GM10266 (cell line): Measurements from ENCODE around the gene GLCE.

Experiments used
- DNase-seq: peaks from one replicate; pipeline ENCODE4 v3.0.0; 2012; ENCODE audit errors: extremely low spot score
- TF ChIP-seq, protein P1 (sequence below): IDR thresholded peaks from 2 replicates; pipeline ENCODE4 v1.5.1; 2012; ENCODE audit warnings: mild to moderate bottlenecking, low read depth; ENCODE audit not compliant: control insufficient read depth, insufficient read depth; ENCODE audit errors: missing control alignments

GLCE gene

DNA sequence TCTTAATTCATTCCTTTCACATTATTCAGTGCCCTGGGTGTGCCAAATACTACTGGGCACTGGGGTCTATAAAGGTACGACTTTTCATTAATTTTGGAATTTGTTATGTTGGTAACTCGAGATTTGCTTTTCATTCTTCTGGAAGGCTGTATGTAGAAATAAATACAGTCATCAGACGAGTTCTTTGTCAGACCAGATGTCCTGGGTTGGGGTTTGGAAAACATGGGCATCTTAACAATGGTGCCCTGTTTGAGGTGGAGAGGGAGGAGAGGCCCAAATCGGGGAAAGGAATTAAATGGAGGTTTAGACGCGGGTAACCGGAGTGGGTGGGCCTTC lies 662 bp upstream of the GLCE start:
- TF ChIP-seq, protein P1, sequence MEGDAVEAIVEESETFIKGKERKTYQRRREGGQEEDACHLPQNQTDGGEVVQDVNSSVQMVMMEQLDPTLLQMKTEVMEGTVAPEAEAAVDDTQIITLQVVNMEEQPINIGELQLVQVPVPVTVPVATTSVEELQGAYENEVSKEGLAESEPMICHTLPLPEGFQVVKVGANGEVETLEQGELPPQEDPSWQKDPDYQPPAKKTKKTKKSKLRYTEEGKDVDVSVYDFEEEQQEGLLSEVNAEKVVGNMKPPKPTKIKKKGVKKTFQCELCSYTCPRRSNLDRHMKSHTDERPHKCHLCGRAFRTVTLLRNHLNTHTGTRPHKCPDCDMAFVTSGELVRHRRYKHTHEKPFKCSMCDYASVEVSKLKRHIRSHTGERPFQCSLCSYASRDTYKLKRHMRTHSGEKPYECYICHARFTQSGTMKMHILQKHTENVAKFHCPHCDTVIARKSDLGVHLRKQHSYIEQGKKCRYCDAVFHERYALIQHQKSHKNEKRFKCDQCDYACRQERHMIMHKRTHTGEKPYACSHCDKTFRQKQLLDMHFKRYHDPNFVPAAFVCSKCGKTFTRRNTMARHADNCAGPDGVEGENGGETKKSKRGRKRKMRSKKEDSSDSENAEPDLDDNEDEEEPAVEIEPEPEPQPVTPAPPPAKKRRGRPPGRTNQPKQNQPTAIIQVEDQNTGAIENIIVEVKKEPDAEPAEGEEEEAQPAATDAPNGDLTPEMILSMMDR, result no peak

DNA sequence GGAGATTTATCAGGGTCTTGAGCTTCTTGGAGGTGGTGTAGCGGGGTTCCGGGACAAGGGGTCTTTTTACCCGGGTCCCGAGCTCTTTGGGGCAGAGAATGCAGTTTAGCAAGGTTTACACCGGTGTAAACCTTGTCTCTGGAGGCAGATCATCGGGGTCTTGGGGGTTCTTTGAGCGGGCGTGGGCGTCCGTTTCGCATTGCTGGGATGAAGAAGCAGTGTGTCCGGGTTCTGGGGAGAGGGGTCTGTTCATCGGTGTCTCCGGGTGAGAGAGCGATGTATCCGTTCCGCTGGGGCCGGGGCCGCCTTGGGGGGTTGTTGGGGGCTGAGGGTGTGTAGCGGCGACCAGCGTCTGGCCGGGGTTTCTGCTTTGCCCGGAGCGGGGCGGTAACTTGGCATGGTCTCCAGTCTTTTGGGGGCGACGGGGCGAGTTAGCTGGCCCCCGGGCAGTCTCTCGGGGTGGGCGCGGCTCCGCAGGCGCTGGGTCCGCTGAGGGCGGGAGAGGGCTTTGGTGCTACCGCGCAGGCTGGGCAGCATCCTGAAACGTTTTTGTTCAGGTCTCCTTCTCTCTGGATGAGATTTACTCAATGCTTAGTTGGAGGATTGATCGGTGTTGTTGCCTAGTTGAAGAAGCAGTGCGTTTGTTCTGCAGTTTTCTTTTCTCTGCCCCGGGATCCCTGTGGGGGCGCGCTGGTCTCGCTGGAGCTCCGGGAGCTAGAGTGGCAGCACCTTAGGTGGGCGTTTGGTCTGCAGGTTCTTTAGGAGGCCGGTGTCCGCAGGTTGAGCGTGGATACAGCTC lies 843 bp downstream of the GLCE start:
- TF ChIP-seq, protein P1, result no peak
- peak; percentile 32 for DNase-seq

More for the DNA sequence above, 662 bp upstream of the GLCE start:
- DNase-seq, result no peak

DNA sequence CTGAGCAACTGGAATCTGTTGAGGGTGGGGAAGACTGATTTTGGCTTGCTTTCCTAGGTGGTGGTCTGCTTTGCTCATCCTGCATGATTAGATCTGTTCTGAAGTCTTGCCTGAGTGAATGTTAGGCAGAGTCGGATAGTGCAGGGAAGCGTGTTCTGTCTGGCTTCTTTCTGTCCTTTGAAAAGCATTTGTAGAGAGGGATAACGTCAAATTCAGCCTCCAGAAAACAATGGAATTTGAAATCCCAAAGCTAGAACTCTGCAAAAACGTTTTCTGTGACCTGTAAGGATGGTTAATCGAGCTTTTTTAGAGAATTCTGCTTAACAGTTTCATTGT lies 1.4 kb downstream of the GLCE start:
- DNase-seq, result no peak
- TF ChIP-seq, protein P1, result no peak

DNA sequence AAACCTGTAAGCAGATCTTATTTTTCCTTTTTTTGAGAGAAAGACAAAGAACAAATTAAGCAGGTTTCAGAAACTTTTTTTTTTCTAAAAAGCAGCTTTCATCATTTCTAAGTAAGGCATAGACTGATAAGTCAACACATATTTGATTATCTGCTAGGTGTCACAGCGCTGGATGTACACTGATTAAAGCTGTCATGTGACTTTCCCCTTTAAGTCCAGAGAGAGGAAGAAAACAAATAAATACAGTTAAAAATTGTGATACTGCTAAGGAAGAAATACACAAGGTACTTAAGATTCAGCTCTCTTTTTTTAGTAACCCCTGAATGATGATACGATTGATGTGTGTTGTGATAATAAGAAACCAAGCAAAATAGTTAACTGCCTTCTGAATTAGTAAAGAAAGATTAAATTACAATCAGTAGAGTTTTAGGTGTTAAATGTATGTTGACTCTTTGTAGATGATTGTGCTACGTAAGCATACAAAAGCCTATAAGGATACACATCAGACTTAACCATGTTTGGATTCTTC lies 2.8 kb downstream of the GLCE start:
- TF ChIP-seq, protein P1, result no peak
- no peak for DNase-seq

DNA sequence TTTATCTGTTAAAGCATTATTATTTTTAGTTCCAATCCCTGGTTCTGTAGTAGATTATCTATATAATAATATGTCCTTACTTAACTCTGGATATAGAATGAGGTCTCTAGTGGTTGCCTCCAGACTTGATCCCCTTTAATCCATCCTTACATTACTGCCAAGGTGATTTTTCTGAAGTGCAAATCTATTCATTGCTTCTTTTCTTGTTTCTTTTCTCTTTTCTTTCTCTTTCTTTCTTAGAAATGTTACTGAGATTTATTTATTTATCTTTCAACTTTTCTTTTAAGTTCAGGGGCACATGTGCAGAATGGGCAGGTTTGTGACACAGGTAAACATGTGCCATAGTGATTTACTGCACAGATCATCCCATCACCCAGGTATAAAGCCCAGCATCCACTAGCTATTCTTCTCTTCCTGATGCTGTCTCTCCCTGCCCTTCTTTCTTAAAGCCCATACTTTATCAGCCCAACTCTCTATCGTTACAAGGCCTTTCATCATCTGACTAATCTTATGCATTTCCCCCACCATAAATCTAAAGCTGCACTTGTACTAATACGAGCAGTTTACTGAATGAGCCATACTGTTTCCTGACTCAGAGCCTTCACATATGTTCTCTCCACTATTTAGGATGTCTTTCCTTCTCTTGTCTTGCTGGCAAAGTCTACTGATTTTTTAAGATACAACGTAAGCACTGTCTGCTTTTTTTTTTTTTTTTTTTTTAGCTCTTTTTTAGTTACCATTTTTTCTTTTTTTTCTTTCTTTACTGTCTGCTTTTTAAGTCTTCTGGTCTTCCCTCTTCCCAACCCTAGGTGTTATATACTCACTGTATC lies 4.6 kb downstream of the GLCE start:
- DNase-seq, result no peak
- TF ChIP-seq, protein P1, result no peak

DNA sequence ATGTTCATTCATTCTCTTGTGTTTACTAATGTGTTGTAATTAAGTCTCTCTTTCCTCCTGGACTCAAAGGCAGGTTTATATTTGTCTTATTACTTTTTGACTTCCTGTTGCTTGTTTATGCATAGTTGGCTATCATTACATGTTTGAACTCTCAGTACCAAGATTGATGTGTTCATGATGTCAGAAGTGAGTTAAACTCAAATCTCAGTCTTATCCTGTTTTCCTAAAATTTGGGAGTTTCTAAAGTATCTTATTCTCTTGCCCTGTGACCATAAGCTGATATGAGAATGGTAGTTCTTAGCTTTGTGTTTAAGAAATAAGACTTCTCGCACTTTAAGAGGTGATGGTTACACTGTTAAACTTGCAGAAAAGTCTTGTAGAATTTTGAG lies 5.2 kb downstream of the GLCE start:
- no peak for DNase-seq
- TF ChIP-seq, protein P1, result no peak
